OCI-LY7 (cell line): Measurements from ENCODE around the gene TRIP13. TPM values are rescaled to one million over a fixed set of nuclear protein-coding genes. Genes with fewer than 3 reads are reported as not detected.
A peak's percentile ranks its signal among the peaks of the same experiment; 100 is the strongest.

Experiments used
- BruUV-seq: library from RNA; stranded (reverse); fragments of 400-500 nt; replicated peaks from 2 replicates; lab custom pipeline; 2021; lab: Mats Ljungman, UMichigan
- CTCF ChIA-PET: fragments of 300-600 bp; sonication (Branson Sonifier 250); formaldehyde crosslinking; loops from one replicate; lab custom pipeline; 2022; ENCODE audit warnings: antibody characterized with exemption; ENCODE audit not compliant: unreplicated experiment; lab: Charles Lee
- POLR2A ChIA-PET: fragments of 300-600 bp; sonication (Branson Sonifier 250); formaldehyde crosslinking; loops from one replicate; lab custom pipeline; 2022; ENCODE audit warnings: antibody characterized with exemption; lab: Charles Lee
- DNase-seq: peaks from one replicate; pipeline ENCODE4 v3.0.0-alpha.2; 2015; ENCODE audit warnings: low spot score
- H2AFZ ChIP-seq: fragments of 200-600 bp; sonication (generic), shearing (Covaris generic); 2 replicates; pipeline ENCODE4 v1.6.1; 2014; ENCODE audit warnings: mild to moderate bottlenecking, antibody characterized with exemption, low read length, moderate library complexity
- H3K27ac ChIP-seq: fragments of 200-600 bp; sonication (generic); 2 replicates; pipeline ENCODE4 v1.5.1; 2014; ENCODE audit warnings: mixed run types, low read depth, mild to moderate bottlenecking, moderate library complexity, low read length, inconsistent platforms; ENCODE audit not compliant: poor library complexity, severe bottlenecking
- H3K36me3 ChIP-seq: fragments of 200-600 bp; sonication (generic); 2 replicates; pipeline ENCODE4 v1.6.1; 2014; ENCODE audit warnings: mild to moderate bottlenecking, antibody characterized with exemption, low read length, moderate library complexity, mixed read lengths; ENCODE audit not compliant: insufficient read depth
- H3K4me1 ChIP-seq: fragments of 200-600 bp; sonication (generic); 2 replicates; pipeline ENCODE4 v1.5.1; 2014; ENCODE audit warnings: mild to moderate bottlenecking, low read length; ENCODE audit not compliant: insufficient read depth, poor library complexity, severe bottlenecking
- H3K4me2 ChIP-seq: fragments of 200-600 bp; sonication (generic); 2 replicates; pipeline ENCODE4 v1.6.1; 2014; ENCODE audit warnings: mild to moderate bottlenecking, low read length
- H3K4me3 ChIP-seq: fragments of 200-600 bp; sonication (generic); 2 replicates; pipeline ENCODE4 v1.5.1; 2014; ENCODE audit warnings: mild to moderate bottlenecking, low read depth, low read length; ENCODE audit not compliant: poor library complexity, severe bottlenecking
- H3K79me2 ChIP-seq: fragments of 200-600 bp; sonication (generic); 2 replicates; pipeline ENCODE4 v1.6.1; 2016; ENCODE audit warnings: low read depth, mild to moderate bottlenecking, low read length, moderate library complexity, mixed read lengths; ENCODE audit not compliant: insufficient read depth
- H3K9me2 ChIP-seq: fragments of 200-600 bp; sonication (generic); 2 replicates; pipeline ENCODE4 v1.6.1; 2016; ENCODE audit warnings: mild to moderate bottlenecking, low read length, mixed read lengths; ENCODE audit not compliant: insufficient read depth
- H3K9me3 ChIP-seq: fragments of 200-600 bp; sonication (generic); 2 replicates; pipeline ENCODE4 v1.6.1; 2014; ENCODE audit warnings: mild to moderate bottlenecking, mixed run types, low read length, mixed read lengths
- H4K20me1 ChIP-seq: fragments of 200-600 bp; sonication (generic); 2 replicates; pipeline ENCODE4 v1.6.1; 2014; ENCODE audit warnings: mild to moderate bottlenecking, antibody characterized with exemption, low read length, moderate library complexity, mixed read lengths; ENCODE audit not compliant: insufficient read depth
- EZH2phosphoT487 ChIP-seq: fragments of 200-600 bp; sonication (generic); IDR thresholded peaks from 2 replicates; pipeline ENCODE4 v1.6.1; 2018; ENCODE audit warnings: low read depth, borderline replicate concordance, mild to moderate bottlenecking, mixed run types, antibody characterized with exemption, low read length, moderate library complexity, mixed read lengths
- intact Hi-C: fragments of 100-400 bp; cut with micrococcal nuclease; formaldehyde crosslinking; loops from one replicate; pipeline ENCODE4 v1.10.0; 2022; ENCODE audit not compliant: unreplicated experiment
- total RNA-seq, 2 experiments: library from RNA; depleted of rRNA in 1 of 2; stranded (reverse); fragments of >200 nt in 1 of 2; shearing (Covaris generic) in 1 of 2; gene quantifications; 2 replicates each; pipeline ENCODE4 v1.2.3, GENCODE V29; 2014 to 2022
- TF ChIP-seq, protein P1 (sequence below): fragments of 200-600 bp; sonication (generic); conservative IDR thresholded peaks from 2 replicates; pipeline ENCODE4 v1.5.1; 2014; ENCODE audit warnings: mild to moderate bottlenecking, antibody characterized with exemption, low read length, moderate library complexity, mixed read lengths

The TRIP13 gene
- total RNA-seq, 2 experiments from 2014 or later: 46.6 to 59.4 TPM

DNA sequence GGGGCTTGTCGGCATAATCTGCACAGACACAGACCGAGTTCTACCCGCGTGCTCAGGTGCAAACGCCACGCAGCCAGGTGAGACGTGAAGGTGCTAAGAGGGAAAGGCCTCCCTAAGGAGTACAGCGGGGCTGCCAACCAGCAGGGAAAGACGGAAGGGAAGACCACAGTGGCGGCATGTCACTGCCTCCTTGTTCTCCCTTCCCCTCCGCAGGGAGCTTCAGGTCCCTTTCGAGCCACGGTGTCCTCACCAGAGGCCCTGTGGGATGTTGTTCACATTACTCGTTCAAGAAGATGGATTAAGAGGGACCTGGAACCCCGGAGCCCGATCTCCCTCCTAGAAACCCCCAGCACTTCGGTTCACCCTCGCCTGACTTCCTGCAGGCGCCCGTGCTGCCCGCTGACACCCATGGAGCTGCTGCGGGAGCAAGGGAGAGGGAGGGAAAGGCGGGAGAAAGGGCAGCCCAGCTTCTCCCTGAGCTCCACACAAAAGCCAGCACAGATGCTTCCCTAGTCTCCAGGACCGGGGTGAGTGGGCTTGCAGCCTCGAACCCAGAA is 769 bp upstream of the TRIP13 start:
- no peaks in the 10 kb centered on the region for H3K9me3 ChIP-seq
- peaks cover 22% of the 10 kb centered on the region for H3K4me1 ChIP-seq
- H4K20me1 ChIP-seq: no peaks in the 10 kb centered on the region
- peak overlapping the region; percentile 48 for H3K27ac ChIP-seq
- intact Hi-C loops: no loop called here
- CTCF ChIA-PET: no interaction called here
- H3K4me3 ChIP-seq: peak overlapping the region; percentile 94
- peaks cover 51% of the 10 kb centered on the region for H3K79me2 ChIP-seq
- H3K4me2 ChIP-seq: peak overlapping the region; percentile 81
- H3K36me3 ChIP-seq: peaks cover 76% of the 10 kb centered on the region
- POLR2A ChIA-PET: interaction anchor here (0.5 to 1.0 kb wide), 2 partner anchors 128 to 277 kb away, joined by 5 to 6 read pairs; no protein-coding TSS in a partner anchor
- 0 out of 2 replicates have a peak overlapping the region, but pooled peaks have one; percentile 25 for H2AFZ ChIP-seq
- no TSS peak for BruUV-seq
- DNase-seq: peak; percentile 24
- no peaks in the 10 kb centered on the region for H3K9me2 ChIP-seq
- no peak for TF ChIP-seq EZH2phosphoT487
- TF ChIP-seq, protein P1, sequence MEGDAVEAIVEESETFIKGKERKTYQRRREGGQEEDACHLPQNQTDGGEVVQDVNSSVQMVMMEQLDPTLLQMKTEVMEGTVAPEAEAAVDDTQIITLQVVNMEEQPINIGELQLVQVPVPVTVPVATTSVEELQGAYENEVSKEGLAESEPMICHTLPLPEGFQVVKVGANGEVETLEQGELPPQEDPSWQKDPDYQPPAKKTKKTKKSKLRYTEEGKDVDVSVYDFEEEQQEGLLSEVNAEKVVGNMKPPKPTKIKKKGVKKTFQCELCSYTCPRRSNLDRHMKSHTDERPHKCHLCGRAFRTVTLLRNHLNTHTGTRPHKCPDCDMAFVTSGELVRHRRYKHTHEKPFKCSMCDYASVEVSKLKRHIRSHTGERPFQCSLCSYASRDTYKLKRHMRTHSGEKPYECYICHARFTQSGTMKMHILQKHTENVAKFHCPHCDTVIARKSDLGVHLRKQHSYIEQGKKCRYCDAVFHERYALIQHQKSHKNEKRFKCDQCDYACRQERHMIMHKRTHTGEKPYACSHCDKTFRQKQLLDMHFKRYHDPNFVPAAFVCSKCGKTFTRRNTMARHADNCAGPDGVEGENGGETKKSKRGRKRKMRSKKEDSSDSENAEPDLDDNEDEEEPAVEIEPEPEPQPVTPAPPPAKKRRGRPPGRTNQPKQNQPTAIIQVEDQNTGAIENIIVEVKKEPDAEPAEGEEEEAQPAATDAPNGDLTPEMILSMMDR: no peak

DNA sequence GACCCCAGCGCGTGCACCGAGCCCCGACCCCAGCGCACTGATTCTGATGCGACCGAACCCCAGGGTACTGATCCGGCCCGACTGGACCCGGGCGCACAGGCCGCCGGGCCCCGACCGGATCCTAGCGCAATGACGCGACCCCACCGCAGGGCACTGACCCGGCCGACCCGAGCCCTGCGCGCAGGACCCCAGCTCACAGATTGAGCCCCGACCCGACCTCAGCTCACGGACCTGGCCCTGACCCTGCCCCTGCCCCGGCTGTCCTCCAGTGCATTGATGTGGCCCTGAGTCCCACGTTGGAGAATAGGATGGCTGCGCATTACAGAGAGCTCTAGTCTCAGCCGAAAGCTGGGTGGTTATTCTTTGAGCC is 438 bp downstream of the TRIP13 start:
- BruUV-seq: no TSS peak
- DNase-seq: peak; percentile 20
- H3K79me2 ChIP-seq: peaks cover 51% of the 10 kb centered on the region
- H3K4me2 ChIP-seq: peak overlapping the region; percentile 93
- H3K9me2 ChIP-seq: no peaks in the 10 kb centered on the region
- peak overlapping the region; percentile 3; the same call in 1 of the 2 replicates for H2AFZ ChIP-seq
- H3K9me3 ChIP-seq: no peaks in the 10 kb centered on the region
- H3K4me3 ChIP-seq: peak overlapping the region; percentile 94
- ChIA-PET POLR2A (interaction anchor here (0.7 kb wide), 1 partner anchor 8 kb away, joined by 3 read pairs; no protein-coding TSS in a partner anchor), CTCF (interaction anchor here (1.2 kb wide), 1 partner anchor 9 kb away, joined by 5 read pairs; no protein-coding TSS in a partner anchor)
- peaks cover 22% of the 10 kb centered on the region for H3K4me1 ChIP-seq
- no peaks in the 10 kb centered on the region for H4K20me1 ChIP-seq
- H3K27ac ChIP-seq: peak overlapping the region; percentile 38
- TF ChIP-seq, protein P1: no peak
- TF ChIP-seq EZH2phosphoT487: no peak
- intact Hi-C loops: no loop called here
- H3K36me3 ChIP-seq: peaks cover 65% of the 10 kb centered on the region

DNA sequence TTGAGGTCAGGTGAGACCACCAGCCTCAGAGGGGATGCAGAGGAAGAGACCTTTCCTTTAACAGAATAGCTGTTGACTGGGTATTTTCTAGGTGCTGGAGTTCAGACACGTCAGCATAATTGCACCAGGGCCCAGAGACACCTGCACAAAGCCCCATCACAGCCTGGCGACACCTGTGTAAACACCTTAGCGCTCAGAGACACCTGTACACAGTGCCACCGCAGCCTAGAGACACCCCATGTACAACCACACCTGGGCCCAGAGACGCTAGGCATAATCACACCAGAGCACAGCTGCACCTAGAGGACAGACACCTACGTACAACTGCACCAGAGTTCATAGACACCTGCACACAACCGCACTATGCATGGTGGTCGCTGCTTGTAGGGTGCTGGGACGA is 1.0 kb downstream of the TRIP13 start:
- intact Hi-C loops: no loop called here
- H3K9me3 ChIP-seq: no peaks in the 10 kb centered on the region
- H3K79me2 ChIP-seq: peaks cover 51% of the 10 kb centered on the region
- TF ChIP-seq, protein P1: no peak
- no peak for TF ChIP-seq EZH2phosphoT487
- no peaks in the 10 kb centered on the region for H4K20me1 ChIP-seq
- BruUV-seq: TSS peak; percentile 66
- H3K36me3 ChIP-seq: peaks cover 60% of the 10 kb centered on the region
- peak overlapping the region; percentile 93 for H3K4me2 ChIP-seq
- peak overlapping the region; percentile 94 for H3K4me3 ChIP-seq
- peak; percentile 45 for DNase-seq
- peaks cover 22% of the 10 kb centered on the region for H3K4me1 ChIP-seq
- ChIA-PET CTCF (interaction anchor here (1.2 kb wide), 1 partner anchor 9 kb away, joined by 5 read pairs; no protein-coding TSS in a partner anchor), POLR2A (no interaction called here)
- no peaks in the 10 kb centered on the region for H3K9me2 ChIP-seq
- peak overlapping the region; percentile 3; the same call in 1 of the 2 replicates for H2AFZ ChIP-seq
- H3K27ac ChIP-seq: peak overlapping the region; percentile 38
